ENCODE results near the gene ZDHHC17.

DNA sequence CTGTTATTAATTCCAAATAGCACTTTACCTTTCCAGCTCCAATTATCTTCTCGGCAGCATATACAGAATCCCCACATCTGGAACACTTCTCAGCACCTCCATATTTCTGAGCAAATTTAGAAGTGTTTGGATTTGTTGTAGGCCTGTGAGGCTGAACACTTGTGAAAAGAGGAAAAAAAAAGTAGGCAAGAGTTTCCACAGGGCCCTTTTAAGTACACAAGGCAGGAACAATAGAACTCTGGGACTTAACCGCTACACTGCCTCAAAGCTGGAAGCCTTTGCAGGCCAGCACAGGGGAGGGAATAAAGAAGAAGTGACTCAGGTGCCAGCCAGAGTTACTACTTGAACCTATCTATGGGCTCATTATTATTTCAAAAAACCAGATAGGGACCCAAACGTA is 96.3 kb downstream of the ZDHHC17 start:
- no peak for TF ChIP-seq EZH2 (IDR thresholded peaks at IDR 0.05)
- no peak for TF ChIP-seq POLR2AphosphoS5 (IDR thresholded peaks at IDR 0.05; ENCODE audit: borderline replicate concordance, low read depth, low read length)
